ENCODE measurements around the gene IFI27L2. TPM values are rescaled to one million over a fixed set of nuclear protein-coding genes. Genes with fewer than 3 reads are reported as not detected.

Gene IFI27L2
- polyA plus RNA-seq, 1 donor from 2014 or later: 23.7 TPM

- Histone ChIP-seq H3F3A (ENCODE audit: insufficient read depth, low read length, poor library complexity, severe bottlenecking) (no peaks in the 10 kb centered on the region), H3K9ac (ENCODE audit: low read length) (no peak overlapping the region), H3K4me2 (ENCODE audit: low read length) (no peak overlapping the region), H3K27ac (ENCODE audit: low read length) (no peak overlapping the region), H3K27me3 (ENCODE audit: insufficient read depth, low read depth, low read length) (no peaks in the 10 kb centered on the region), H4K20me1 (ENCODE audit: insufficient read depth) (no peaks in the 10 kb centered on the region), H2AFZ (ENCODE audit: low read depth, low read length) (no peak overlapping the region), H3K9me2 (ENCODE audit: insufficient read depth, low read length) (no peaks in the 10 kb centered on the region), H3K36me3 (ENCODE audit: insufficient read depth, low read length) (no peaks in the 10 kb centered on the region), H3K79me2 (replicated peaks; ENCODE audit: insufficient read depth, low read length) (no peaks in the 10 kb centered on the region), H3K9me3 (ENCODE audit: low read length) (no peaks in the 10 kb centered on the region), H3K4me3 (ENCODE audit: low read length) (no peak overlapping the region)
- TF ChIP-seq MXI1 (conservative IDR thresholded peaks at IDR 0.05; ENCODE audit: poor library complexity, severe bottlenecking) (no peak), POLR2AphosphoS5 (IDR thresholded peaks at IDR 0.05) (no peak), RAD21 (conservative IDR thresholded peaks at IDR 0.05) (no peak), SMC3 (conservative IDR thresholded peaks at IDR 0.05; ENCODE audit: poor library complexity) (no peak), REST (IDR thresholded peaks at IDR 0.05; ENCODE audit: borderline replicate concordance) (no peak), TAF1 (IDR thresholded peaks at IDR 0.05; ENCODE audit: low read depth) (no peak)
These were observed 6.1 kb downstream of the IFI27L2 start for GRCh38 chr14:94123296-94123695.

GRCh38 chr14:94122438-94122837, 7.0 kb downstream of the IFI27L2 start:
- H3K27me3 ChIP-seq (ENCODE audit: insufficient read depth, low read depth, low read length): no peaks in the 10 kb centered on the region
- no peak overlapping the region for H2AFZ ChIP-seq (ENCODE audit: low read depth, low read length)
- H3K9me3 ChIP-seq (ENCODE audit: low read length): no peaks in the 10 kb centered on the region
- H3K9me2 ChIP-seq (ENCODE audit: insufficient read depth, low read length): no peaks in the 10 kb centered on the region
- no peaks in the 10 kb centered on the region for H4K20me1 ChIP-seq (ENCODE audit: insufficient read depth)
- H3K4me3 ChIP-seq (ENCODE audit: low read length): no peak overlapping the region
- no peak overlapping the region for H3K27ac ChIP-seq (ENCODE audit: low read length)
- no peak overlapping the region for H3K9ac ChIP-seq (ENCODE audit: low read length)
- TF ChIP-seq EP300 (conservative IDR thresholded peaks at IDR 0.05; ENCODE audit: poor library complexity, severe bottlenecking) (no peak), EZH2 (IDR thresholded peaks at IDR 0.05; ENCODE audit: borderline replicate concordance, insufficient read depth, low read length, poor library complexity, severe bottlenecking) (no peak), CTCF (IDR thresholded peaks at IDR 0.05; ENCODE audit: poor library complexity, severe bottlenecking) (no peak), RAD21 (conservative IDR thresholded peaks at IDR 0.05) (no peak), REST (IDR thresholded peaks at IDR 0.05; ENCODE audit: borderline replicate concordance) (no peak), MXI1 (conservative IDR thresholded peaks at IDR 0.05; ENCODE audit: poor library complexity, severe bottlenecking) (no peak)
- no peaks in the 10 kb centered on the region for H3K36me3 ChIP-seq (ENCODE audit: insufficient read depth, low read length)
- no peaks in the 10 kb centered on the region for H3K79me2 ChIP-seq (replicated peaks; ENCODE audit: insufficient read depth, low read length)
- H3F3A ChIP-seq (ENCODE audit: insufficient read depth, low read length, poor library complexity, severe bottlenecking): no peaks in the 10 kb centered on the region
- H3K4me2 ChIP-seq (ENCODE audit: low read length): no peak overlapping the region

Data from neural cell (in vitro differentiated cells).